Brain microvascular endothelial cell (primary cell): Measurements from ENCODE around the gene BID.

Source experiments
- DNase-seq: peaks from one replicate; pipeline ENCODE4 v3.0.0-alpha.2; 2020
- H3K27ac ChIP-seq: fragments of 250-450 bp; sonication (Bioruptor Pico); 2 replicates; pipeline ENCODE4 v1.5.1; 2020; ENCODE audit warnings: mild to moderate bottlenecking, moderate library complexity
- H3K27me3 ChIP-seq: fragments of 250-450 bp; sonication (Bioruptor Pico); replicated peaks from 2 replicates; pipeline ENCODE4 v1.5.1; 2020; ENCODE audit warnings: mild to moderate bottlenecking
- H3K36me3 ChIP-seq: fragments of 250-450 bp; sonication (Bioruptor Pico); replicated peaks from 2 replicates; pipeline ENCODE4 v1.5.1; 2020; ENCODE audit warnings: mild to moderate bottlenecking
- H3K4me3 ChIP-seq: 2 replicates; pipeline ENCODE4 v1.5.1; 2011; ENCODE audit warnings: low read depth, mild to moderate bottlenecking, control low read depth, low read length, moderate library complexity
- CTCF ChIP-seq: IDR thresholded peaks from 2 replicates; pipeline ENCODE4 v1.5.1; 2011; ENCODE audit warnings: low read depth, mild to moderate bottlenecking, moderate library complexity, low read length, control low read depth, inconsistent platforms; ENCODE audit errors: missing control alignments
- in situ Hi-C: cut with HindIII; loops from 2 replicates; pipeline ENCODE4 v1.10.0; 2017; ENCODE audit warnings: low sequenced_read_pairs, low pct_ligation_motif_present

Gene BID

GRCh38 chr22:17694752-17695151, 79.5 kb downstream of the BID start:
- Histone ChIP-seq H3K36me3 (peaks cover 4% of the 10 kb centered on the region), H3K4me3 (no peak overlapping the region), H3K27ac (no peak overlapping the region), H3K27me3 (no peaks in the 10 kb centered on the region)
- no peak for TF ChIP-seq CTCF
- in situ Hi-C loops, result no loop called here
- DNase-seq, result no peak

- no peak overlapping the region for H3K27ac ChIP-seq
- peaks cover 3% of the 10 kb centered on the region for H3K36me3 ChIP-seq
- DNase-seq, result no peak
- no peak overlapping the region for H3K4me3 ChIP-seq
- H3K27me3 ChIP-seq, result no peaks in the 10 kb centered on the region
- in situ Hi-C loops, result no loop called here
- no peak for TF ChIP-seq CTCF
Measured at GRCh38 chr22:17694193-17694592, 80.1 kb downstream of the BID start.

GRCh38 chr22:17692841-17693240, 81.4 kb downstream of the BID start:
- in situ Hi-C loops, result no loop called here
- TF ChIP-seq CTCF, result no peak
- no peaks in the 10 kb centered on the region for H3K27me3 ChIP-seq
- H3K27ac ChIP-seq, result no peak overlapping the region
- H3K4me3 ChIP-seq, result no peak overlapping the region
- DNase-seq, result no peak
- peaks cover 3% of the 10 kb centered on the region for H3K36me3 ChIP-seq

GRCh38 chr22:17684245-17684644, 90.0 kb downstream of the BID start:
- no peaks in the 10 kb centered on the region for H3K27me3 ChIP-seq
- no peak overlapping the region for H3K27ac ChIP-seq
- no peak overlapping the region for H3K4me3 ChIP-seq
- DNase-seq, result no peak
- TF ChIP-seq CTCF, result no peak
- in situ Hi-C loops, result no loop called here
- H3K36me3 ChIP-seq, result peaks cover 8% of the 10 kb centered on the region
